ENCODE data around the gene DOCK4.

DNA sequence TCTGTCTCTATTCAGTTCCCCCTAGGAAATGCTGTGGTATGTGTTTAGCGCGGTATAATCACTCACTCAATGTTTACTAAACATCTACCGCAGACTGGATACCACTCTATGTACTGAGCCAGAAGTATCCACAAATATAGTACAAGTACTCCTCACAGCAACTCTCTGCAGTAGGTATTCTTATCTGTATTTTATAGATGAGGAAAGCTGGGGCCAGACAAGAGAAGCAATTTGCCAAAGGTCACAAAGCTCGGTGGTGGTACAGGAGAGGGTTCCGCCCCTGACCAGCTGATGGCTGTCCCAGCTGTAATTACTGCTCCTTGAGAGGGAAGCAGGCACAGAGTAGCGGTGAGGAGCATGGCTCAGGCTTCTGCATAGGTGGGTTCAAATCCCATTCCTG lies 184.1 kb downstream of the DOCK4 start:
- no peak for TF ChIP-seq CTCF (IDR thresholded peaks at IDR 0.05)
- no peak for TF ChIP-seq POLR2A (IDR thresholded peaks at IDR 0.05)
